ENCODE data around the gene MEIS1. TPM values are rescaled to one million over a fixed set of nuclear protein-coding genes. Genes with fewer than 3 reads are reported as not detected.

The MEIS1 gene
- total RNA-seq, 1 donor from 2014 or later: 250 TPM

DNA sequence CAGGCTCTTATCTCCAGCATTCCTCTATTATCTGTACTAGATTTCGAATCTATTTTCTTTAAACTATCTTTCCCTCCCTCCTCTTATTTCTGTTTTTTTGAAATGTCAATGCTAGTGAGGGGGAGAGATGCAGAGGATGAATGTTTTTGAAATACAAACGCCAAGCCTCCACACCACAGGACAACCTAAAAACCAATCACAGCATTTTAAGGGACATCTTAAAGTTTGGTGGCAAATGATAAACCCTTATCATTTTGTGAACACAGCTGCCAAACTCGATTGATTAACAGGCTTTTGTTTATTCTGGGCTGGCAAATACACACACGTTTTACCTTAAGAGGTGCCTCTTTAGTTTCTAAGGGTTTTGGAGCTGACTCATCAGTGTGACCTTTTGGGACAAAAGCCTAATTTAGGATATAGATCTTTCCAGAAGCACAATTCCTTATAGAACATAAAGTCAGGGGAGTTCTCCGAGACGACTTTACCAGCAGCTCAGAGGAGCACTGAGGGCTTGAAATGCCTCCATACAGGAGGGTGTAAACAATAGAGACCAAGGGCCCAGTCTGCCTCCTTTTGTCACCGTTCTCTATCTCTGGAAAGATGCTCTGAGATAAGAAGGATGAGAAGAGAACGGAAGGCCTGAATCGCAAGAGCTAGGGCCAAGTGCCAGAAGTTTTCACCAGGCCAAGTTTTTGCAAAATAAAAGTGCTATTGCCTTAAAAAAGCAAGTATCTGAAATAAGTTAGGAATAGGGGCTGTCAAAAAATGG is 4.2 kb upstream of the MEIS1 start:
- Mint-ChIP-seq H3K27ac (peak overlapping the region; percentile 98), H3K4me3 (peak overlapping the region; percentile 96), H3K9me3 (no peaks in the 10 kb centered on the region), H3K27me3 (peaks cover 37% of the 10 kb centered on the region), H3K36me3 (peaks cover 3% of the 10 kb centered on the region), H3K4me1 (ENCODE audit: unreplicated experiment) (peaks cover 40% of the 10 kb centered on the region)
- TF ChIP-seq, protein P1, sequence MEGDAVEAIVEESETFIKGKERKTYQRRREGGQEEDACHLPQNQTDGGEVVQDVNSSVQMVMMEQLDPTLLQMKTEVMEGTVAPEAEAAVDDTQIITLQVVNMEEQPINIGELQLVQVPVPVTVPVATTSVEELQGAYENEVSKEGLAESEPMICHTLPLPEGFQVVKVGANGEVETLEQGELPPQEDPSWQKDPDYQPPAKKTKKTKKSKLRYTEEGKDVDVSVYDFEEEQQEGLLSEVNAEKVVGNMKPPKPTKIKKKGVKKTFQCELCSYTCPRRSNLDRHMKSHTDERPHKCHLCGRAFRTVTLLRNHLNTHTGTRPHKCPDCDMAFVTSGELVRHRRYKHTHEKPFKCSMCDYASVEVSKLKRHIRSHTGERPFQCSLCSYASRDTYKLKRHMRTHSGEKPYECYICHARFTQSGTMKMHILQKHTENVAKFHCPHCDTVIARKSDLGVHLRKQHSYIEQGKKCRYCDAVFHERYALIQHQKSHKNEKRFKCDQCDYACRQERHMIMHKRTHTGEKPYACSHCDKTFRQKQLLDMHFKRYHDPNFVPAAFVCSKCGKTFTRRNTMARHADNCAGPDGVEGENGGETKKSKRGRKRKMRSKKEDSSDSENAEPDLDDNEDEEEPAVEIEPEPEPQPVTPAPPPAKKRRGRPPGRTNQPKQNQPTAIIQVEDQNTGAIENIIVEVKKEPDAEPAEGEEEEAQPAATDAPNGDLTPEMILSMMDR (conservative IDR thresholded peaks at IDR 0.05): no peak
- no peak for DNase-seq (ENCODE audit: extremely low spot score, unreplicated experiment)

DNA sequence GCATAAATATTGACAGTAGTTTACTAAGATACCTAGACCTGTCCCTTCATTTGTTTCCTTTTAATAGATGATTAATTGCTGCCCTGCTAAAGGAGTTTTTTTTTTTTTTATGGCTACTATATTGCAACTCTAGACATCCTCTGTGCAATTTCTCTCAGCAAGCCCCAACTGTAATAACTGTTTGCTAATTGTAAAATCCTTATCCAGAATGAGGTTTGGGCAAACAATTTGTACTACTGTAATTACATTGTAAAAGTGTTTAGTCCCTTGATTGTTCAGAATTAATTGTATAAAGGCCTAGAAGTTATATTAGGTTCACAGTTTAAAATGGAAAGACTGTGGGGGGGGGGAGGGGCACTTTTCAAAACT is 3.7 kb upstream of the MEIS1 start:
- Mint-ChIP-seq H3K4me3 (peak overlapping the region; percentile 96), H3K27ac (peak overlapping the region; percentile 98), H3K36me3 (peaks cover 3% of the 10 kb centered on the region), H3K9me3 (no peaks in the 10 kb centered on the region), H3K4me1 (ENCODE audit: unreplicated experiment) (peaks cover 39% of the 10 kb centered on the region), H3K27me3 (peaks cover 32% of the 10 kb centered on the region)
- no peak for DNase-seq (ENCODE audit: extremely low spot score, unreplicated experiment)
- TF ChIP-seq, protein P1 (conservative IDR thresholded peaks at IDR 0.05): no peak

DNA sequence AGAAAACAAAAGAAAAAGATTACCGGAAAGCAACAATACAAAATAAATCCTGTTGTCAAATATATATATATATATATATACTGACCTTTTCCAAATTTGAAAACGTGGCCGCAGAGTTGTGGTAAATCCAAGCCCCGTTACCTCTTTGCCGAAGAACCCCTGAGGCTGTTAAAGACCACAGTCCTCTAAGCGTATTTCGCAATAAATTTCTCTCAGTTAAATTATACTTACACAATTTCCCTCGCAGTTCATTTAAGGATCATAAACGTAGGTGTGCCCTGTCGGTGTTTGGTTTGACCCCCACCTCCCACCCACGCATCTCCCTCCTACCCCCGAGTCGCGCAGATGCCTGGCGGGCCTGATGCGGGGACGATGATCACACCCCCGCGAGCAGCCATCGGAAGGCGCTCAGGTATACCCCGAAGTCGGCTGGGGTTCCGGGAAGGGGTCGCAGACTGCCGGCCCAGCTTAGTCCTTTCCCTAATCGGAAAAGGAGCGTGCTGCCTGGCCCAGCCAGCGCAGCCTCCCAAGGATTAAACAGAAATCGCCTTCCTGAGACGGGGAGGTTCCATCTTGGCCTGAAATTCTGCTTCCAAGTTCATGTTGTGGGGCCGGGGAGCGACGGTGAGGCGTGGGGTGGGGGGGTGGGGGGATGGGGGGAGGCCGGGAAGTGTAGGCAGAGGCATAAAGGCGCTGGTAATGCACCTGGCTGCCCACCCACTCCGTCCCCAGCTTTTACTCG is 2.9 kb upstream of the MEIS1 start:
- H3K4me3 Mint-ChIP-seq: peak overlapping the region; percentile 96
- TF ChIP-seq, protein P1 (conservative IDR thresholded peaks at IDR 0.05): no peak
- peak overlapping the region; percentile 98 for H3K27ac Mint-ChIP-seq
- no peaks in the 10 kb centered on the region for H3K9me3 Mint-ChIP-seq
- peaks cover 30% of the 10 kb centered on the region for H3K27me3 Mint-ChIP-seq
- H3K4me1 Mint-ChIP-seq (ENCODE audit: unreplicated experiment): peaks cover 37% of the 10 kb centered on the region
- H3K36me3 Mint-ChIP-seq: peaks cover 9% of the 10 kb centered on the region
- DNase-seq (ENCODE audit: extremely low spot score, unreplicated experiment): peak; percentile 73

- Mint-ChIP-seq H3K4me1 (ENCODE audit: unreplicated experiment) (peaks cover 27% of the 10 kb centered on the region), H3K36me3 (peaks cover 20% of the 10 kb centered on the region), H3K9me3 (no peaks in the 10 kb centered on the region), H3K27me3 (peaks cover 31% of the 10 kb centered on the region), H3K4me3 (peak overlapping the region; percentile 96), H3K27ac (peak overlapping the region; percentile 98)
- TF ChIP-seq, protein P1 (conservative IDR thresholded peaks at IDR 0.05): peak; percentile 14
- peak; percentile 92 for DNase-seq (ENCODE audit: extremely low spot score, unreplicated experiment)
Measured at GRCh38 chr2:66432801-66433694, 1.9 kb upstream of the MEIS1 start.

DNA sequence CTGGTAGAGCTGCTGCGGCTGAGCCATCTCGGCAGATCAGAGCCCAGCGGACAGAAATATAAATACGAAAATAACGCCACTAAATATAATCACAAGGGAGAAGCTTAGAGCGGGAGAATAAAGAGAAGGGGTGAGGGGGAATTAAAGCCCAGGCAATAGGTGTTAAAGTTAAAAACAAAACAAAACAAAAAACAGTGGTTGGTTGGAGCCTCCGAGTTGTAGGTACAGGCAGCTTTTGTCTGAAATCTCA is 1.3 kb upstream of the MEIS1 start:
- Mint-ChIP-seq H3K27me3 (peaks cover 31% of the 10 kb centered on the region), H3K4me3 (peak overlapping the region; percentile 96), H3K4me1 (ENCODE audit: unreplicated experiment) (peaks cover 21% of the 10 kb centered on the region), H3K27ac (peak overlapping the region; percentile 98), H3K9me3 (no peaks in the 10 kb centered on the region), H3K36me3 (peaks cover 25% of the 10 kb centered on the region)
- TF ChIP-seq, protein P1 (conservative IDR thresholded peaks at IDR 0.05): no peak
- DNase-seq (ENCODE audit: extremely low spot score, unreplicated experiment): no peak
